ENCODE data around the gene ARHGAP24.

DNA sequence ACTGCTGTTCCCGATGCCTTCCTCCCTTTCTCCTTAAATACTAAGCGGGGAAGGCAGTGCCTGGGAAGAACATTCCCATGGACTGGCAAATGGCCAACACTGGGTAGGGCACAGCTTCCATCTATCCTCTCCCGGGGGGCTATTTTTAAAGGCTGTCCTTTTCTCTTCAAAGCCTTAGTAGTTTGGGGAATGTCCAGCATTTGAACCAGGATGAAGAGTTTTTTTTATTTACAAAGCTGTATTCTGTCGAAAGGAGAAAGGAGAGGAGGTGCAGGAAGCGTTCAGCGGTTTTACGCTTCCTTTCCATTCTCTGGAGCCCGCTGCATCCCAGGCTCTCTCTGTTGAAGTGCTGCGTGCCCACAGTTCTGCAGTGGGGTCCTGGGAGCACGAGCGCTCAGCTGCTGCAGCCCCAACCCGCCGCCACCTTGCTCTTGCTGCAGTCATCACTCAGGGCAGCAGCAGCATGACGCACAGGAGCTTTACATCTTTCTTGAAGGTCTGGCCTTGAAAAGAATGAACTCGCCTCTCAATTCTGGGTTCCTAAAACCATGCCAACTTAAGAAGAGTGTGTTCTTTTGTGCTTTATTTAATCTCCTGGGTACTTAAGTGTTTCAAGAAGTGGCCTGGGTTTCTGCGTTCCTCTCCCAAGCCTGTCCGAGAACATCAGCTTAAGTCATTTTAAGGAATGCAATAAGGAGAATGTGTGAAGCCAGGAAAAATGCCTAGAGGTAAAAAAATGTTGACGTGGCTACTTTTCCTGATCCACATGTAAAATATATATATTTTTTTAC lies 457.7 kb downstream of the ARHGAP24 start:
- TF ChIP-seq EZH2 (IDR thresholded peaks at IDR 0.05; ENCODE audit: borderline replicate concordance, low read depth, low read length, severe bottlenecking) = no peak
- no peak for TF ChIP-seq CTCF (IDR thresholded peaks at IDR 0.05; ENCODE audit: extremely low read depth in 1 of 2, insufficient read depth in 1 of 2, low read depth in 1 of 2, low read length in 2 of 2)
- no peak for TF ChIP-seq MYC (IDR thresholded peaks at IDR 0.05; ENCODE audit: low read depth, low read length)
- no peak for TF ChIP-seq MAX (IDR thresholded peaks at IDR 0.05; ENCODE audit: insufficient read depth, insufficient read length)
- no peak for TF ChIP-seq JUN (IDR thresholded peaks at IDR 0.05; ENCODE audit: borderline replicate concordance, insufficient read depth, insufficient read length, low read depth)
- no peak for TF ChIP-seq POLR2AphosphoS5 (IDR thresholded peaks at IDR 0.05; ENCODE audit: insufficient read depth, low read depth, low read length)

Data from endothelial cell of umbilical vein (primary cell).